Measurements from ENCODE around the gene GRM8.

Gene GRM8

DNA sequence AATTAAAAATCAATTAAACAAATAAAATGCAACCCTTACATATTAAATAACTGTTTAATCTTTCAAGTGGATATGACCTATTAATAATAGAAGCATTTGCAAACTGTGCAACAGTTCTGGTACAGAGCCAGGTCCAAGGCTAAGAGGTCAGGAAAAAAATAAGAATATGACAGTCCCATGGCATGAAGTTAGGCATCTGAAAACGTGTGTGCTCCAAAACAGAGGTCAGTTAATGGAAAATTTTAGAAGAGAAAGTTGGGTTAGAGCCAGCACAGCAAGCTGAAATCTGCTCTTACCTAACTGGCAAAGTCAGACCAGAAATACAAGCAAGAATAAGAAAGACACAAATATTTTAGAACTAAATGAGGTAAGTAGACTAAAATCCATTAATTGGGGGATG lies 757.7 kb downstream of the GRM8 start:
- DNase-seq: no peak

DNA sequence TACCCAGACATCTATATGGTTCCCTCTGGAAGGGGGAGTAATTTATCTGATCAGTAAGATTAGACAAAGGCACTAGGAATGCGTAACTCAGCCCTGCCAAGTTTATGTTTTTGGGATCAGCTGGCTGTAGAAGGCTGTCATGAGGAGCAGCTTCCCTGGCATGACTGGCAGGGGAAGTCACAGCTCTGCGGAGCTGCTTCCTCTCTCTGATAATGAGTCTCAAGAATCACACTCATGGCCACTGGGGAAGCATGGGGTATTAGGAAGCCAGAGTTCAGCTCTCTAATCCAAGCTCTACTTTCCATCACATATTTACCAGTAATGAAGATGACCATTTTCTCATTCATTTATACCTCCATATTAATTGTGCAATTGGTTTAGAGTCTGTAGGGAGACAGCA lies 758.9 kb downstream of the GRM8 start:
- DNase-seq: no peak

- no peak for DNase-seq
These were observed 762.9 kb downstream of the GRM8 start for GRCh38 chr7:126489874-126490273.

GRCh38 chr7:126487728-126488442 lies 764.9 kb downstream of the GRM8 start:
- DNase-seq: no peak

- no peak for DNase-seq
These were observed 765.9 kb downstream of the GRM8 start for GRCh38 chr7:126486806-126487205.

GRCh38 chr7:126485791-126486190 lies 767.0 kb downstream of the GRM8 start:
- DNase-seq: no peak

DNA sequence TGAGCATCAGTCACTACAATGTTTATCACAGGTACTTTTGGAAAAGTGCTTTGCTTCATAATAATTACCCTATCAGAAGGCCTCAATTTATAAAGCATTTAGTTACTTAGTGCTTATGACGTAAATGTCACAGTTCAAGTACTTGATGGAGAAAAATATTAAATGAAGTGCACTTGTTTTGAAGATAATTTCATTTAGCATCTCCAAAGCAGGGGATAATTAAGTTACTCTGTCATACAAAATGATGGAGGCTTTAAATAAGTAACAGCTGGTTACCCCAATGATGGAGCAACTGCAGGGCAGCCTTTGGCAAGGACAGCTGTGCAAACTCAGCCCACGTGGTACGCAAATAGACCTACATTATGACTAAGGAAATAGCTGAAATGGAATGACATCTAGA lies 768.8 kb downstream of the GRM8 start:
- DNase-seq: no peak

GRCh38 chr7:126472825-126473224 lies 779.9 kb downstream of the GRM8 start:
- no peak for DNase-seq

- DNase-seq: no peak
These were observed 790.3 kb downstream of the GRM8 start for GRCh38 chr7:126462405-126462804.

- no peak for DNase-seq
These were observed 792.1 kb downstream of the GRM8 start for GRCh38 chr7:126460664-126461063.

DNA sequence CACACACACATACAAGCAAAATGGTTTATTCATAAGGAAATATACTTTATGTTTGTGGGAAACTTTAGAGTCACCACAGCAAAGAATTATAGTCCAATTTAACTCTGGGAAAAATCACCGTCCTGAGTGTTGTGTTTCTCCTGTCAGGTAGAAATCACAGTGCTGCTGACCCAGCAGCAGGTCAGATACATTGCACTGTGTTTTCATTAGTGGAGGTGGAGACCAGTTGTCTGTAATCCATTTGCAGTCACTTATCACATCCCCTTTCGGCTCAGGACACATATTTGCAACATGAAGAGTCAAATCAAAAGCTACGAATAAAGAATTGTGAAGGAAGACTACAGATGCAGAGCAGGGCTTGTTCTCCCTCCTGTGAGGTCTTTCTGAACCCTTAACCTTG lies 799.6 kb downstream of the GRM8 start:
- DNase-seq: no peak

DNA sequence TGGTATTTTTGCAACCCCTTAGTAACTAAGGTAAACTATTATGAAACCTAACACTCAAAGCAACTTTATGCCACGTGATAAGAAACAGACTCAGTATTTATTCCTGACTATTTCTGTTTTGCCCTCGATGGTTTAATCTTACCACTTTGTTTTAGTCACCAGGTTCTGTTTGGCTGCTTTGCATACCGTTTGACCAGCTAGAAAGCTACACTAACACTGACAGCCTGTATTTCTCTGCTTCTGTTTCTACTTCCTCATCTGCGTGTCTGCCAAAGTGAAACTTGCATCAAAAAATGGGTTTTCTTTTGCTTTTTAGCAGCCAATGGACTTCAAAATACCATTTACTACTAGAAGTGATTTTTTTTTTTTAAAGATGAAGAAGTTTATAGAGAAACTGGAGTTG lies 802.5 kb downstream of the GRM8 start:
- no peak for DNase-seq

DNA sequence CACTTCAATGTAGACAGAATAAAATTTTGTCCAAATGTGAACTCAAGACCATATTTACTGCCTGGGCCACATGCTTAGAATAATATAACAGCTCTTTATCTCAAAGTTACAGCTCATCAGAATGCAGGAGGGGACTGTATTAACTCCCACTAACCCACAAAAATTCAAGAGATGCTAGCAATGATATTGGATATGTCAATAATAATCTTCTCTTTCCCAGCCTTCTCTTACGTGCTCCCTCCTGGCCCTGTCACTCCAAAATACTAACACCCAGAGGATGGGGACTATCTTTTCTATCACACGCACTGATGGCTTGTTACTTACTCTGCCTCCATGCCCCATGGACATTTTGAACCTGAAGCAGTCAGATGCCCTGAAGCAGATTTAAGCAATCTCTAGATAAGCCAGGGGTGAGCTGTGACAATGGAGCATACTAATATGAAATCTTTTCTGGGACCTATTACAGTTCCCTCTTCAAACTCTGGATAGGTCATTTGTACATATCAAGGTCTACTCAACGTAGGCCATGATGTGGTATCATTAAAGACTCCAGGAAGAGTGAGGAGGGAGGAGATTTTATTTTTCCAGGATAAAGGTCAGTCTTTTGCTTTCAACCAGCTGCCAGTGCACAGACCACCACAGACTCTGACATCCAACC lies 803.0 kb downstream of the GRM8 start:
- no peak for DNase-seq

DNA sequence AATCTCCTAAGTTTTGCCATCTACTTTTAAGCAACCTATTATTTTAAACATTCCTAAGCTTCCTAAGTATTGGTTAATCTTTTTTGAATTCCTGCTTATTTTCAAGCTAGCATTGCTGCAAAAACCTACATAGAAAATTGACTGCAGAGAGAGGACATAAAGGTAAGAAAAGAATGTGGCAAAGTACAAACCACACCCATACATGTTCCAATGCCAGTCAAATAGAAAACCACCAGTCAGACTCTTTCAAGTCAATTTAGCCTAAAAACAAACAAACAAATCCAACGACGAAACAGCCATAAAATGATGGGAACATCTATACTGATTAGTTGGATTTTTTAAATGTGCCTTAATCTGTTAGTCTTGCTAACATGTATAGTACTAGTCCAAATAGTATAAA lies 804.8 kb downstream of the GRM8 start:
- no peak for DNase-seq

- no peak for DNase-seq
These were observed 806.8 kb downstream of the GRM8 start for GRCh38 chr7:126445991-126446390.

DNA sequence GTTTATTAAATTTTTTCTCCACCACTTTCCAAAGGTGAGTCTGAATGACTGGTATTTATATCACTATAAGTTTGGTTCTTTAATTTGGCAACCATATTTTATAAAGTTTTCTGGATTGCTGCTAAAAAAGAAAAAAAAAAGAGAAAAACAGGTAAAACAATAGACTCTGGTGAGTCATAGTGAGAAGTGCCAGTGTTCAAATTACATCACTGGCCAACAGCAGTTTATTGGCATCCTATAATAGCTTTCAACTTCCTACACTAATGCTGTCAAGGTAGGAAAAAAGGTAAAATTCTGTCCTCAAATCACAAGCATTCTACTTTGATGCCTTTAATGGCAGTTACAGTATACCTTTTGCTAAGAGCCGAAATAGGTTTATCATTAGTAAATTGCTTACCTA lies 808.8 kb downstream of the GRM8 start:
- DNase-seq: no peak

GRCh38 chr7:126442908-126443307 lies 809.8 kb downstream of the GRM8 start:
- no peak for DNase-seq

DNA sequence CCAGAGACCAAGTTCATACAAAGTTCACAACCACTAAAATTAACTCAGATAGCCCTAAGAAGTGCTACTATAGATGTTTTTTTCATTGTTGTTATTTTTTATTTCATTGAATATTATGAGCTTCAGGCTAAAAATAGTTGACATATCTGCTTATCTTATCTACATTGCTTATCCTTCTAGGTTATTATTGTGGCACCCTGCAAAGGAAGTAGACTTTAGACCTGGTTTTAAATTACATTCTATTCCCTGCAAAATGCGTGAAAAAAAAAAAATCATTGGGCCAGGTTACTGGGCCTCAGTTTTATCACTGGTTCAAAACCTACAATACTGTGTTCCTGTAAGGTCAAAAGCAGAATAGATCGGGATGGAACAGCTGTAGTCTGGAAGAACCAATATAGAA lies 811.0 kb downstream of the GRM8 start:
- no peak for DNase-seq

- DNase-seq: no peak
These were observed 812.2 kb downstream of the GRM8 start for GRCh38 chr7:126440542-126440941.

DNA sequence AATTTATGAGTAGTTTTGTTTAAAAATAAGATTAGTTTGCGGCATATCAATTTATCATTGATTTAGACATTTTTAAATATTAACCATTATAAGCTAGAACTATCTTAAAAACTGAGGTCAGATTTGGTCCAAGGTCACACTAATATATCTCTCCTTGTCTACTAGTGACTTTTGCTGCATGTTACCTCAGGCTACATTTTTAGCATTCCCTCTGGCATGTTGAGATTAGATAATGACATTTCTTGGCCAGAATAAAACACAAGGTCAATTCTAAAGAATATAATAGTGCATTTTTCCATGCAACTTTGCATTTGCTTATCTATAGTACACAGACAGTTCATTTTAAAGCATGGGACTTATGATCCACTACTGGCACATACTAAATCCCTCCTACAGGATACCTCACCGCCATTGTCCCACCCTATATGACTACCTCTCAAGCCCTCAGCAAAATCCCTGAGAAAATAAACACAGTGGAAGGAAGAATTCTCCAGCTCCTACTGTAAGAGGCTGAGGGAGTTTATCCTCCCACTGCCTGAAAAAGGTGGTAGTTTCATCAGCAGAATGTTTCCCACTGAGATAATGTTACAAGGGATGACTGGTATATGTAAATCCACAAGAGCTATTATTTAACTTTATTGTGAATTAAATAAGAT lies 816.4 kb downstream of the GRM8 start:
- DNase-seq: no peak

DNA sequence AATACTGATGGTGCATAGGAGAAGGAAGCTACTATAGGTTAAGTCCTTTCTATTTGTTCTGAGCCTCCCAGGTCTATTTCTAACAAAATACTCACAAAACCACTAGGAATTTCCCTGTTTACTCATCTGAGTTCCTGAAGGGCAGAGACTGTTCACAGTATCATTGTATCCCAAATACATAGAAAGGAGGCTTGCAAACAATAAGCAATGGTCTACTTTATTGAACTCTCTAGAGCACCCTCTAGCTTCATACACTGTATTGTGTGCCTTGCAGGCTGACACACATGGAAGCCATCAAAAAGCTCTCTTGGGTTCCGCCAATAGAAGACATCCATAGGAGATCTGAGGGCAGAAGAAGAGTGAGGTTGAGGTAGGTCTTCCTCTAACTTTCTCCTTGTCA lies 826.1 kb downstream of the GRM8 start:
- DNase-seq: no peak

DNA sequence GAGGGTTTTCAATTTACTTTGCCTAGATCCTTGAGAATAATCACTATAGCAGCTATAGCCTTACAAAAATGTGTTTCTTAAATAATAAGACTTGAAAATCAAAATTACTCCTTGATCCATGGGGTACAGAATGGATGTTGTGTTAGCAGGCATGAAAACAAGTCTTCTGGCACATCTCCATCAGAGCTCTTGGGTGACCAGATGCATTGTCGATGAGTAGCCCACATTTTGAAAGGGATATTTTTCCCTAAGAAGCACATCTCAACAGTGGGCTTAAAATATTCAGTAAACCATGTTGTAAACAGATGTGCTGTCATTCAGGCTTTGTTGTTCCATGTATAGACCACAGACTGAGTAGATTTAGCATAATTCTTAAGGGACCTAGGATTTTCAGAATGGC lies 827.8 kb downstream of the GRM8 start:
- no peak for DNase-seq

GRCh38 chr7:126419047-126419446 lies 833.7 kb downstream of the GRM8 start:
- no peak for DNase-seq

GRCh38 chr7:126411821-126412383 lies 840.8 kb downstream of the GRM8 start:
- DNase-seq: no peak

Measured in GDM1 (cell line).